Ishikawa (cell line): ENCODE data around the gene LRRC45.

Experiments used
- CEBPB ChIP-seq: IDR thresholded peaks from 2 replicates; pipeline ENCODE4 v1.6.1; 2012
- CREB1 ChIP-seq: IDR thresholded peaks from 2 replicates; pipeline ENCODE4 v1.6.1; 2012; ENCODE audit warnings: low read depth
- EGR1 ChIP-seq: IDR thresholded peaks from 2 replicates; pipeline ENCODE4 v1.6.1; 2012
- EP300 ChIP-seq: IDR thresholded peaks from 2 replicates; pipeline ENCODE4 v1.6.1; 2012; ENCODE audit warnings: borderline replicate concordance
- FOXM1 ChIP-seq: IDR thresholded peaks from 2 replicates; pipeline ENCODE4 v1.6.1; 2012; ENCODE audit warnings: low read depth, borderline replicate concordance
- NFIC ChIP-seq: IDR thresholded peaks from 2 replicates; pipeline ENCODE4 v1.6.1; 2012
- RAD21 ChIP-seq: IDR thresholded peaks from 2 replicates; pipeline ENCODE4 v1.6.1; 2012; ENCODE audit warnings: low read depth
- TAF1 ChIP-seq: IDR thresholded peaks from 2 replicates; pipeline ENCODE4 v1.6.1; 2012; ENCODE audit warnings: low read depth, mild to moderate bottlenecking
- TCF12 ChIP-seq: IDR thresholded peaks from 2 replicates; pipeline ENCODE4 v1.6.1; 2012; ENCODE audit warnings: low read depth
- TEAD4 ChIP-seq: IDR thresholded peaks from 2 replicates; pipeline ENCODE4 v1.6.1; 2012
- YY1 ChIP-seq: IDR thresholded peaks from 2 replicates; pipeline ENCODE4 v1.6.1; 2012; ENCODE audit warnings: low read depth
- ZBTB7A ChIP-seq: IDR thresholded peaks from 2 replicates; pipeline ENCODE4 v1.6.1; 2012; ENCODE audit warnings: low read depth
- TF ChIP-seq, protein P1 (sequence below): IDR thresholded peaks from 2 replicates; pipeline ENCODE4 v1.6.1; 2012; ENCODE audit warnings: low read depth, mild to moderate bottlenecking
- TF ChIP-seq, protein P2 (sequence below): IDR thresholded peaks from 2 replicates; pipeline ENCODE4 v1.6.1; 2012
- TF ChIP-seq, protein P3 (sequence below): IDR thresholded peaks from 2 replicates; pipeline ENCODE4 v1.6.1; 2012

LRRC45 gene

DNA sequence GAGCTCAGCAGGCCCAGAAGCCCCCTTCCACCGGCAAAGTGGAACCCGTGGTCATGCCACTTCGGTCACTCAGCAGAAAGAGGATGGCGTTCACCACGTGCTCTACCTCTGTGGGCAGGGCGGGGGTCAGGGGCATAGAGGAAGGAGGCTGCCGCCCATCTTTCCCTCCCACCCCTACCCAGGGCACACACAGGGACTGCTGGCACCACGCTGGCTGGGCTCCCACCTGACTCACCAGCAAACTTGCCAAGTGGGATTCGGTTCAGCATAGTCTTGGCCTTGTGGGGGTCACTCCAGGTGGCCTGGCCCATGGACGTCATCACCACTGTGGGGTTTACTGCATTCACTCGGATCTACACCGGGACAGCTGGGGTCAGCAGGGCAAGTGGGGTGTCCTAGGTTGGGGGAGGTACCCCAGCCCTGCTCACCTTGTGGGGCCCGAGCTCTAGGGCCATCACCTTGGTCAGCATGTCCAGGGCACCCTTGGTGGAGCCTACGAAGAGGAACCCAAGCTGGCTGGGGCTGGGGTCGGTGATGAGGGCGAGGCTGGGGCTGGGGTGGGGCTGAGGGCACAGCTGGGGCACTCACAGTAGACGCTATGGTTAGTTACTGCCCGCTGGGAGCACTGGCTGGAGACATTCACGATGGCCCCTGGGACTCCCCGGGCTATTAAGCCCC lies 13.0 kb downstream of the LRRC45 start:
- TF ChIP-seq, protein P1, sequence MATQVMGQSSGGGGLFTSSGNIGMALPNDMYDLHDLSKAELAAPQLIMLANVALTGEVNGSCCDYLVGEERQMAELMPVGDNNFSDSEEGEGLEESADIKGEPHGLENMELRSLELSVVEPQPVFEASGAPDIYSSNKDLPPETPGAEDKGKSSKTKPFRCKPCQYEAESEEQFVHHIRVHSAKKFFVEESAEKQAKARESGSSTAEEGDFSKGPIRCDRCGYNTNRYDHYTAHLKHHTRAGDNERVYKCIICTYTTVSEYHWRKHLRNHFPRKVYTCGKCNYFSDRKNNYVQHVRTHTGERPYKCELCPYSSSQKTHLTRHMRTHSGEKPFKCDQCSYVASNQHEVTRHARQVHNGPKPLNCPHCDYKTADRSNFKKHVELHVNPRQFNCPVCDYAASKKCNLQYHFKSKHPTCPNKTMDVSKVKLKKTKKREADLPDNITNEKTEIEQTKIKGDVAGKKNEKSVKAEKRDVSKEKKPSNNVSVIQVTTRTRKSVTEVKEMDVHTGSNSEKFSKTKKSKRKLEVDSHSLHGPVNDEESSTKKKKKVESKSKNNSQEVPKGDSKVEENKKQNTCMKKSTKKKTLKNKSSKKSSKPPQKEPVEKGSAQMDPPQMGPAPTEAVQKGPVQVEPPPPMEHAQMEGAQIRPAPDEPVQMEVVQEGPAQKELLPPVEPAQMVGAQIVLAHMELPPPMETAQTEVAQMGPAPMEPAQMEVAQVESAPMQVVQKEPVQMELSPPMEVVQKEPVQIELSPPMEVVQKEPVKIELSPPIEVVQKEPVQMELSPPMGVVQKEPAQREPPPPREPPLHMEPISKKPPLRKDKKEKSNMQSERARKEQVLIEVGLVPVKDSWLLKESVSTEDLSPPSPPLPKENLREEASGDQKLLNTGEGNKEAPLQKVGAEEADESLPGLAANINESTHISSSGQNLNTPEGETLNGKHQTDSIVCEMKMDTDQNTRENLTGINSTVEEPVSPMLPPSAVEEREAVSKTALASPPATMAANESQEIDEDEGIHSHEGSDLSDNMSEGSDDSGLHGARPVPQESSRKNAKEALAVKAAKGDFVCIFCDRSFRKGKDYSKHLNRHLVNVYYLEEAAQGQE = no peak
- TF ChIP-seq CREB1 (no peak), NFIC (no peak), FOXM1 (no peak), TEAD4 (no peak), ZBTB7A (no peak), EGR1 (no peak), TCF12 (no peak)
- TF ChIP-seq, protein P2, sequence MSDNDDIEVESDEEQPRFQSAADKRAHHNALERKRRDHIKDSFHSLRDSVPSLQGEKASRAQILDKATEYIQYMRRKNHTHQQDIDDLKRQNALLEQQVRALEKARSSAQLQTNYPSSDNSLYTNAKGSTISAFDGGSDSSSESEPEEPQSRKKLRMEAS = no peak
- TF ChIP-seq, protein P3, sequence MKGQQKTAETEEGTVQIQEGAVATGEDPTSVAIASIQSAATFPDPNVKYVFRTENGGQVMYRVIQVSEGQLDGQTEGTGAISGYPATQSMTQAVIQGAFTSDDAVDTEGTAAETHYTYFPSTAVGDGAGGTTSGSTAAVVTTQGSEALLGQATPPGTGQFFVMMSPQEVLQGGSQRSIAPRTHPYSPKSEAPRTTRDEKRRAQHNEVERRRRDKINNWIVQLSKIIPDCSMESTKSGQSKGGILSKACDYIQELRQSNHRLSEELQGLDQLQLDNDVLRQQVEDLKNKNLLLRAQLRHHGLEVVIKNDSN = no peak

DNA sequence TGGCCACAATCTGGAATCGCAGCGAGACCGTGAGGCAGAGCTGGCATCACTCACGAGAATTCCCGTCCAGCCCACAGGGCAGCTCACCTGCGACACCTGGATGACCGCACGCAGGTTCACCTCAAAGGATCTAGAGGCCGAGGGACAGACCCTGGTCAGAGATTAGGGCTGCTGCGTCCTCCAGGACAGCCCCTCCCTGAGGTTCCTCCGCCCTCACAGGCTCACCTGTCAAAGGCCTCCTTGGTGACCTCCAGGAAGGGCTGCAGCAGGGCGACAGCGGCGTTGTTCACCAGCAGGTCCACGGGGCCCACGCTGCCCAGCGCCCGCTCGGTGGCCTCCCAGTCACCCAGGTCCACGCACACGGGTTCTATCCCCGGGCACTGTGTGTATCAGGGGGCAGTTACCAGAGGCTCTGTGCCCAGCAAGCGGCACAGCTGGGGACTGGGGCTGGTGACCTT lies 13.6 kb downstream of the LRRC45 start:
- TF ChIP-seq TCF12 (no peak), TEAD4 (no peak)
- TF ChIP-seq, protein P3 = no peak
- TF ChIP-seq, protein P2 = no peak

GRCh38 chr17:82037092-82037888 lies 14.2 kb downstream of the LRRC45 start, which contains the start of gene DCXR:
DCXR (minus strand) TSS chr17:82037697; CDS start chr17:82037682, 15 bp downstream.
- TF ChIP-seq EGR1 (peak; percentile 90), CREB1 (no peak), TAF1 (no peak; the same call in none of the 2 replicates), TEAD4 (no peak), YY1 (peak; percentile 78), ZBTB7A (peak; percentile 76; the same call in 1 of the 2 replicates), CEBPB (no peak), EP300 (no peak), NFIC (no peak), RAD21 (peak; percentile 28; the same call in 1 of the 2 replicates), TCF12 (no peak), FOXM1 (no peak)
- TF ChIP-seq, protein P3 = no peak; the same call in 1 of the 2 replicates
- TF ChIP-seq, protein P2 = peak; percentile 88
- TF ChIP-seq, protein P1 = 0 out of 2 replicates have a peak, but pooled peaks have one; percentile 23

- TF ChIP-seq EP300 = no peak
- TF ChIP-seq YY1 = no peak
- no peak for TF ChIP-seq EGR1
- TF ChIP-seq FOXM1 = no peak
- no peak for TF ChIP-seq TAF1
- TF ChIP-seq, protein P2 = no peak
- TF ChIP-seq, protein P3 = no peak
- TF ChIP-seq CEBPB = no peak
- TF ChIP-seq ZBTB7A = no peak
- no peak for TF ChIP-seq TEAD4
- no peak for TF ChIP-seq RAD21
- TF ChIP-seq, protein P1 = no peak
- no peak for TF ChIP-seq CREB1
- no peak for TF ChIP-seq NFIC
- TF ChIP-seq TCF12 = no peak
Measured at GRCh38 chr17:82037889-82038195, 14.7 kb downstream of the LRRC45 start.
